Measurements from ENCODE around the gene TAF13. TPM values are rescaled to one million over a fixed set of nuclear protein-coding genes. Genes with fewer than 3 reads are reported as not detected.
A peak's percentile ranks its signal among the peaks of the same experiment; 100 is the strongest.

Gene TAF13
- total and polyA plus RNA-seq, 9 of the 15 experiments (the other 6 are each of a cell fraction or from before 2014, with no cell fraction given) = 14.9 to 77.2 (median 38.7) TPM

DNA sequence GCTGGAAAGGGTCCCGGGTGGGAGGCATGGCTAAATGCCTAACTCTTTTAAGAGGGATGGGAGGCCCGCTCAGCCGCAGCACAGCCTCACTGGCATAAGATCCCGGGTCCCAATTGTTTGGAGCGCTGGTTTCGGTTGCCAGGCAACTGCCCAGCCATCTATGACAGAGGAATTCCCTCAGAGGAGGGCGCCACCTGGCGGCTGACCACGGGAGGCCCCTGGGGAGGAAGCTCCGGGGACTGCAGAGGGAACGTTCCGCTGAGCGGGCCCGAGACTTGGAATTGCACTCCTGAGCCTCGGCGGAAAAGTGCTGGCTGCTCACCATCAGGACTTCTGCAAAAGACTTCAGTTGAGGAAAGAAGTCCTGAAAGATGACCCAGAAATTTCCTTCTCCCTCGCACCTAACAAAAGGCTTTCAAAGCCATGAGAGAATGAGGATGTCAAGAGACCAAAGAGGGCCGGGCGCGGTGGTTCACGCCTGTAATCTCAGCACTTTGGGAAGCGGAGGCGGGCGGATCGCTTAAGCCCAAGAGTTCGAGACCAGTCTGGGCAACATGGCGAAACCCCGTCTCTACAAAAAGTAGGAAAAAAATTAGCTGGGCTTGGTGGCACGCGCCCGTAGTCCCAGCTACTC lies 37.0 kb upstream of the TAF13 start (continued):
- TF ChIP-seq, protein P1, sequence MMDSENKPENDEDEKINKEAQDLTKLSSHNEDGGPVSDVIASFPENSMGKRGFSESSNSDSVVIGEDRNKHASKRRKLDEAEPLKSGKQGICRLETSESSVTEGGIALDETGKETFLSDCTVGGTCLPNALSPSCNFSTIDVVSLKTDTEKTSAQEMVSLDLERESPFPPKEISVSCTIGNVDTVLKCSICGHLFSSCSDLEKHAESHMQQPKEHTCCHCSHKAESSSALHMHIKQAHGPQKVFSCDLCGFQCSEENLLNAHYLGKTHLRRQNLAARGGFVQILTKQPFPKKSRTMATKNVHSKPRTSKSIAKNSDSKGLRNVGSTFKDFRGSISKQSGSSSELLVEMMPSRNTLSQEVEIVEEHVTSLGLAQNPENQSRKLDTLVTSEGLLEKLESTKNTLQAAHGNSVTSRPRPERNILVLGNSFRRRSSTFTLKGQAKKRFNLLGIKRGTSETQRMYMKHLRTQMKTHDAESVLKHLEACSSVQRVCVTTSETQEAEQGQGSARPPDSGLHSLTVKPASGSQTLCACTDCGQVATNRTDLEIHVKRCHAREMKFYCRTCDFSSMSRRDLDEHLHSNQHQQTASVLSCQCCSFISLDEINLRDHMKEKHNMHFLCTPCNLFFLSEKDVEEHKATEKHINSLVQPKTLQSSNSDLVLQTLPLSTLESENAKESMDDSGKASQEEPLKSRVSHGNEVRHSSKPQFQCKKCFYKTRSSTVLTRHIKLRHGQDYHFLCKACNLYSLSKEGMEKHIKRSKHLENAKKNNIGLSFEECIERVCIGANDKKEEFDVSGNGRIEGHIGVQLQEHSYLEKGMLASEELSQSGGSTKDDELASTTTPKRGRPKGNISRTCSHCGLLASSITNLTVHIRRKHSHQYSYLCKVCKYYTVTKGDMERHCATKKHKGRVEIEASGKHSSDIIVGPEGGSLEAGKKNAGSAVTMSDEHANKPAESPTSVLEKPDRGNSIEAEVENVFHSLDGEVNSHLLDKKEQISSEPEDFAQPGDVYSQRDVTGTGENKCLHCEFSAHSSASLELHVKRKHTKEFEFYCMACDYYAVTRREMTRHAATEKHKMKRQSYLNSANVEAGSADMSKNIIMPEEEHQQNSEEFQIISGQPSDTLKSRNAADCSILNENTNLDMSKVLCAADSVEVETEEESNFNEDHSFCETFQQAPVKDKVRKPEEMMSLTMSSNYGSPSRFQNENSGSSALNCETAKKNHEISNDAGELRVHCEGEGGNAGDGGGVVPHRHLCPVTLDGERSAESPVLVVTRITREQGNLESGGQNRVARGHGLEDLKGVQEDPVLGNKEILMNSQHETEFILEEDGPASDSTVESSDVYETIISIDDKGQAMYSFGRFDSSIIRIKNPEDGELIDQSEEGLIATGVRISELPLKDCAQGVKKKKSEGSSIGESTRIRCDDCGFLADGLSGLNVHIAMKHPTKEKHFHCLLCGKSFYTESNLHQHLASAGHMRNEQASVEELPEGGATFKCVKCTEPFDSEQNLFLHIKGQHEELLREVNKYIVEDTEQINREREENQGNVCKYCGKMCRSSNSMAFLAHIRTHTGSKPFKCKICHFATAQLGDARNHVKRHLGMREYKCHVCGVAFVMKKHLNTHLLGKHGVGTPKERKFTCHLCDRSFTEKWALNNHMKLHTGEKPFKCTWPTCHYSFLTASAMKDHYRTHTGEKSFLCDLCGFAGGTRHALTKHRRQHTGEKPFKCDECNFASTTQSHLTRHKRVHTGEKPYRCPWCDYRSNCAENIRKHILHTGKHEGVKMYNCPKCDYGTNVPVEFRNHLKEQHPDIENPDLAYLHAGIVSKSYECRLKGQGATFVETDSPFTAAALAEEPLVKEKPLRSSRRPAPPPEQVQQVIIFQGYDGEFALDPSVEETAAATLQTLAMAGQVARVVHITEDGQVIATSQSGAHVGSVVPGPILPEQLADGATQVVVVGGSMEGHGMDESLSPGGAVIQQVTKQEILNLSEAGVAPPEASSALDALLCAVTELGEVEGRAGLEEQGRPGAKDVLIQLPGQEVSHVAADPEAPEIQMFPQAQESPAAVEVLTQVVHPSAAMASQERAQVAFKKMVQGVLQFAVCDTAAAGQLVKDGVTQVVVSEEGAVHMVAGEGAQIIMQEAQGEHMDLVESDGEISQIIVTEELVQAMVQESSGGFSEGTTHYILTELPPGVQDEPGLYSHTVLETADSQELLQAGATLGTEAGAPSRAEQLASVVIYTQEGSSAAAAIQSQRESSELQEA (IDR thresholded peaks at IDR 0.05; ENCODE audit: low read depth) = no peak
- TF ChIP-seq ZNF263 (CRISPR knock-in tag; IDR thresholded peaks at IDR 0.05; ENCODE audit: borderline replicate concordance) (peak; percentile 43; the same call in 1 of the 2 replicates), TBP (optimal IDR thresholded peaks at IDR 0.05; ENCODE audit: low read depth, low read length) (no peak), NCOA4 (IDR thresholded peaks at IDR 0.05; ENCODE audit: partially characterized antibody) (no peak), JUND (IDR thresholded peaks at IDR 0.05; ENCODE audit: borderline replicate concordance, low read depth, low read length) (peak; percentile 56; the same call in 1 of the 2 replicates), JUND (tag; IDR thresholded peaks at IDR 0.05; ENCODE audit: borderline replicate concordance, low read depth, low read length) (no peak; the same call in 2 of the 3 replicates), POLR2H (tag; IDR thresholded peaks at IDR 0.05; ENCODE audit: low read depth) (no peak), PHTF2 (CRISPR knock-in tag; IDR thresholded peaks at IDR 0.05) (no peak), ATF7 (IDR thresholded peaks at IDR 0.05) (peak; percentile 46; the same call in 1 of the 2 replicates)
- TF ChIP-seq, protein P2, sequence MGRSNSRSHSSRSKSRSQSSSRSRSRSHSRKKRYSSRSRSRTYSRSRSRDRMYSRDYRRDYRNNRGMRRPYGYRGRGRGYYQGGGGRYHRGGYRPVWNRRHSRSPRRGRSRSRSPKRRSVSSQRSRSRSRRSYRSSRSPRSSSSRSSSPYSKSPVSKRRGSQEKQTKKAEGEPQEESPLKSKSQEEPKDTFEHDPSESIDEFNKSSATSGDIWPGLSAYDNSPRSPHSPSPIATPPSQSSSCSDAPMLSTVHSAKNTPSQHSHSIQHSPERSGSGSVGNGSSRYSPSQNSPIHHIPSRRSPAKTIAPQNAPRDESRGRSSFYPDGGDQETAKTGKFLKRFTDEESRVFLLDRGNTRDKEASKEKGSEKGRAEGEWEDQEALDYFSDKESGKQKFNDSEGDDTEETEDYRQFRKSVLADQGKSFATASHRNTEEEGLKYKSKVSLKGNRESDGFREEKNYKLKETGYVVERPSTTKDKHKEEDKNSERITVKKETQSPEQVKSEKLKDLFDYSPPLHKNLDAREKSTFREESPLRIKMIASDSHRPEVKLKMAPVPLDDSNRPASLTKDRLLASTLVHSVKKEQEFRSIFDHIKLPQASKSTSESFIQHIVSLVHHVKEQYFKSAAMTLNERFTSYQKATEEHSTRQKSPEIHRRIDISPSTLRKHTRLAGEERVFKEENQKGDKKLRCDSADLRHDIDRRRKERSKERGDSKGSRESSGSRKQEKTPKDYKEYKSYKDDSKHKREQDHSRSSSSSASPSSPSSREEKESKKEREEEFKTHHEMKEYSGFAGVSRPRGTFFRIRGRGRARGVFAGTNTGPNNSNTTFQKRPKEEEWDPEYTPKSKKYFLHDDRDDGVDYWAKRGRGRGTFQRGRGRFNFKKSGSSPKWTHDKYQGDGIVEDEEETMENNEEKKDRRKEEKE (IDR thresholded peaks at IDR 0.05; ENCODE audit: borderline replicate concordance in 1 of 2, control insufficient read depth in 1 of 2, low read depth in 2 of 2, low read length in 1 of 2) = 0 out of 4 replicates have a peak, but pooled peaks of 1 of the 2 experiments have one; percentile 60
- TF ChIP-seq, protein P3, sequence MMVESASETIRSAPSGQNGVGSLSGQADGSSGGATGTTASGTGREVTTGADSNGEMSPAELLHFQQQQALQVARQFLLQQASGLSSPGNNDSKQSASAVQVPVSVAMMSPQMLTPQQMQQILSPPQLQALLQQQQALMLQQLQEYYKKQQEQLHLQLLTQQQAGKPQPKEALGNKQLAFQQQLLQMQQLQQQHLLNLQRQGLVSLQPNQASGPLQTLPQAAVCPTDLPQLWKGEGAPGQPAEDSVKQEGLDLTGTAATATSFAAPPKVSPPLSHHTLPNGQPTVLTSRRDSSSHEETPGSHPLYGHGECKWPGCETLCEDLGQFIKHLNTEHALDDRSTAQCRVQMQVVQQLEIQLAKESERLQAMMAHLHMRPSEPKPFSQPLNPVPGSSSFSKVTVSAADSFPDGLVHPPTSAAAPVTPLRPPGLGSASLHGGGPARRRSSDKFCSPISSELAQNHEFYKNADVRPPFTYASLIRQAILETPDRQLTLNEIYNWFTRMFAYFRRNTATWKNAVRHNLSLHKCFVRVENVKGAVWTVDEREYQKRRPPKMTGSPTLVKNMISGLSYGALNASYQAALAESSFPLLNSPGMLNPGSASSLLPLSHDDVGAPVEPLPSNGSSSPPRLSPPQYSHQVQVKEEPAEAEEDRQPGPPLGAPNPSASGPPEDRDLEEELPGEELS (CRISPR knock-in tag; IDR thresholded peaks at IDR 0.05; ENCODE audit: borderline replicate concordance) = no peak
